ENCODE measurements around the gene KDM4C.

Gene KDM4C

DNA sequence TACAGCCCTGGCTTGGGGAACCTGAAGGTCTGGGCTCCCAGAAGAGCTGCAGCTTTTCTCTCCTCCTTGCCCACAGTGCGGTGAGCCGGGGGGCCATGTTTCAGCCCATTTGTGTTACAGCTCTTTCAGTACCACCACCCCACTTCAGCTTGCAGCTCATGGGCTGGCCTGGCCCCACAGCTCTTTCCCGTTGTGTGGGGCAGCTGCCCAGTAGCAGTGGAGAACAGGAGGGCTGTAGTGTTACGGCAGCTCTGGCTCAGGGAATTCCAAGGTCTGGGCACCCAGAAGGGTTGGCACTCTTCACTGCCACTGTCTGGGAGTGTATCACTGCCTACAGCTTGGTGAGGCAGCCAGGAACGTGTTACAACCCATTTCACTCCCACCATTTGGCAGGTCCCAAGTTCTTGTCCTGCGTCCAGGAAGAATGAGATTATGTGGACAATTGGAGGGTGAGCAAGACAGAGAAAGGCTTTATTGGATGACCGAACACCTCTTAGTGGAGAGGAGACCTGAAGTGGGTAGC, 390.5 kb downstream of the KDM4C start:
- DNase-seq = no peak

DNA sequence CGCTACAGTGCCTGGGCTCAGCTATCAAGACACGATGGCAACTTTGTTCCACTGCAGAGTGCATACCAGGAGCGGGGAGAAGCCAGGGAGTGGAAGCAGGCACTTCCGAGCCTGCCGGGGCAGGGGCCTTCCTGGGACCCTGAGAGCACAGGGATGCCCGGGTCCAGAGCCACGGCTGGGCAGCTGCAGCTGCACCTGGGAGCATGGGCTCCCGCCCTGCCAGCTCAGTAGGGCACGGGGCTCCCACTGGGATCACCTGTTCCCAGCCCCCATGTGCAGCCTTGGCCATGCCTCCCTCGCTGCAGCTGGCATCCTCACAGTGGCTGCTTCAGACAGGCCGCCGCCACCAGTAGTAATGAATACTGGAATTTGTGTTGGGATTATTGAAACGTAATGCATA, 391.5 kb downstream of the KDM4C start:
- DNase-seq = no peak

DNA sequence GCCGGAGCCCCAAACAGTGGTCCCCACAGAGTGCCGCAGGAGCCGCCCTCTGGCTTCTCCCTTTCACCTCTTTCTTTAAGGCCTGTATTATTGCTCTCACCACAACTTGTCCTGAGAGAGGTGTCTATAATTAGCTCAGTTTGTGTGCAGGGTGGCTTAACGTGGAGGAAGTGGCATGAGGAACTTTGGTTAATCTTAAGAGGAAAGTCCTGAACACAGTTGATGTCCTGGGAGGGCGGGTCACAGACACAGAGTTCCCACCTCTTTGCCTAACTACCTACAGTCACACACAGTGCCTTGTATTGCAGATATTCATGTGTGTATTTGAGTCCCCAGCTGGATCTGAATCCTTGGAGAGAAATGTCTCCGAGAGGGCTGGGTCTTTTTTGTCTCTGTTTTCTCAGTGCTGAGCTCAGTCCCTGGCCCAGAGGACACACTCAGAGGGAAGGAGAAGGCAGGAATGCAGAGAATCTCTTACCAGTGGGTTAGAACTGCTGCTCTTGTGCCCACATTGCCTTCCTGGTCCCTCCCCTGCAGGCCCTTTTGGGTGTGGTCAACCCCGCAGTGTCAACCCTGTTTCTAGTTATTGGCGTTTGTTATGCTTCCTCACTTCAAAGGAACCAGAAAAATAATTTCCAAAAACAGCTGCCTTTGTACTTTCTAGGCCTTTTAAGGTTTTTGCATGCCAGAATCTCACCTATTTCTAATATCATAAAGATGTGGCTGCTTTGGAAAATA, 392.5 kb downstream of the KDM4C start:
- no peak for DNase-seq

DNA sequence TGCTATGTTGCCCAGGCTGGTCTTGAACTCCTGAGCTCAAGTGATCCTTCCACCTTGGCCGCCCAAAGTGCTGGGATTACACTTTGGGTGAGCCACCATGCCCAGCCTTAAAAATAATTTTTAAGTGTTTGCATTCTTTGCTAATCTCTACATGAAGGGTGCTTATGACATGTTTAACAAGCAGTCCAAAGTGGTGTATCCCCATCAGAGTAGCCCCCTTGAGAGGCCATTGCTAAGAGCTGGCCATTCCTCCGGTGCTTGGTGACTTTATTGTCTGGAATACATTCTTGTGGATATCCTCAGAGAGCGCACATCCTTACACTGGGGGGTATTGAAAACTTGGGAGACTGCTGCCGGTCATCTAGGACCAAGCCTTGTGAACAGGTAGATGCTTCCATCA, 395.4 kb downstream of the KDM4C start:
- DNase-seq = no peak

DNA sequence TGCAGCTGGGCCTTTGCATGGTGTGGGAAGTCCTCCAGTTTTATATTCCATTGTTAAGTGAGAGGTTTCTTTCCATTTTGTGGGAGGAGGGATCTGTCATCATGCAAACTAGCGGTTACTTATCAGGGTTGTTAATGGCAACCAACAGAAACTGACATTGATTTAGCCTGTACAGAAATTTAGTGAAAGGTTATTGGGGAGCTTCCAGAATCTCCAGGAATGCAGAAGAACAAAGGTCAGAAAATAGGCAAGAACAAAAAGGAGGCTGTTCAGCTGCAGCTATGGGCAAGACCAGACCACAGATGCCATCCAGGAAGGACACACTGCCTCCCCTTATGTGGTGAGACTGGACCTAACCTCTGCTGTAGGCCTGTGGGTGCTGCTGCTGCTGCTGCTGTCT, 395.8 kb downstream of the KDM4C start:
- no peak for DNase-seq

DNA sequence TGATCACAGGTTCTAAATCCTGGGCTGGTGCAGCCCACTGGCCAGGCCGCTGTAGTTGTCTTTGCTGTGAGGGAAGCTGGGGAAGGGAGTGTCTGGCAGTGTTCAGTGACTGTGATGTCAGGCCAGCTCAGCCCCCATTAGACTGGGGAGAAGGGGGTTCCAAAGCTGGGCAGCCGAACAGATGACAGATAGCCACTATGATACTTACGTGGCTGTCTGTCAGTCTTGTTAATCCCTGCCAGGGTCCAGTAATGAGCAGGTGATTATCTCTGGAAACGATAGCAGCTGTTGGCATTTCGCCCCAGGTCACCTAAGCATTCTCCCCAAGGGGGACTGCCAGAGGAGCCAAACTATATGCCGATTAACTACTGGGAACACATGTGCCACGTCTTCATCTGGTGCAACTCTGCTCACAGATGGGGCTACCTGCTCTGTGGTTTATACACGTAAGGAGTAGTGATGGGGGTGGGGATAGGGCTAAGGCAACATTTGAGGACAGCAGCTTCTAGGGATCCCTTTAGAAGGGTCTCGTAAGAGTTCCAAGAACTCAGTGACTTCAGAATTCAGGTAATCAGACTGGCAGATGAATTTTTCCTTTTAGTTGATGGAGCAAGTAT, 396.3 kb downstream of the KDM4C start:
- no peak for DNase-seq

DNA sequence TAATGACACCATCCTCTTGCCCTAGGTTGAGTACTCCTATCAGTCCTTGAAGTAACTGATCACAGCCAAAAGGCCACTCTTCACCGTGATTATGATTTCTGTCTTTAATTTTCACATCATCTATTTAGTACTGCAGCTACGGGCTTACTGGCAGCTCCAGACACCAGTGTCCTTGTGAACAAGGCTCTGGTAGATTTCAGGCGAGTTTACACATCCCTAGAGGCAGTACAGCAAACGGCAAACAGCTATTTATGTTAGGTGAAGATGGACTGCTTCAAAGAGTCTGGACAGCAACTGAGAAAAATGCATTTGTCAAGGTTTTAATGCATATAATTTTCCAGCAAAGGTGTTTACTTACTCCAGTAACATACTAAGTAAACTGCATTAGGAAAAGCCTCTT, 396.9 kb downstream of the KDM4C start:
- no peak for DNase-seq

DNA sequence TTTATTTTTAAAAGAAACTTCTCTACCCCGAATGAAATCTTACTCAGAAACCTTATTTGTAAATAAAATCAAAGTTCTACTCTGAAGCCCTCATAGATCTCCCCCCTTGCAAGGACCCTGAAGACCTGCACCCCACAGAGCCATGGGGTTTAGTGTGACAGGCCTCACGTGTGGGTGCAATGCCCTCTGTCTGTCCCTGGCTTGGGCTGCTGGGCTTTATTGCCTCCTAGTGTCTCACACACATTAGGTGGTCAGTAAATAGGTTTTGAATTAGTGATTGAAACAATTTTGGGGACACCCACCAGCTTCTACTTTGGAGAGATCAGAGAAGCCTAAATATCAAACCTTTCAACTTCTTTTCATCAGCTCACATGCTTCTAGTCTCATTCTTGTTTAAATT, 403.7 kb downstream of the KDM4C start:
- no peak for DNase-seq

DNA sequence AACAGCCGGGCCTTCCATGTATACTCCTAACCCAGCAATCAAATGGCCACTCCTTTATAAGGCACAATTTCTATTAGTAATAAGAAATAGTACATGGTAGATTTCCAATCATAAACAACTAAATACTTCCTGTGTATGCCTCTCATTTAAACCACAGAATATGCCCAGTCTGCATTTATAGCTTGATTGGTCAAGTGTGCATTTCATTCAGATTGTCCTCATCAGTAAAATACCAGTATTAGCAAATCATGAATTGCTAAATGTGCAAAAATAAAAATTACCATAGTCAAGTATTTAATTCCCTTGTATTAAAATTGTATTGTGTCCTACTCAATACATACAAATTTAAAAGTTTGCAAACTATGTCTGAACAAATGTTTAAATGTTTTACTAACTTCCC, 406.2 kb downstream of the KDM4C start:
- no peak for DNase-seq

DNA sequence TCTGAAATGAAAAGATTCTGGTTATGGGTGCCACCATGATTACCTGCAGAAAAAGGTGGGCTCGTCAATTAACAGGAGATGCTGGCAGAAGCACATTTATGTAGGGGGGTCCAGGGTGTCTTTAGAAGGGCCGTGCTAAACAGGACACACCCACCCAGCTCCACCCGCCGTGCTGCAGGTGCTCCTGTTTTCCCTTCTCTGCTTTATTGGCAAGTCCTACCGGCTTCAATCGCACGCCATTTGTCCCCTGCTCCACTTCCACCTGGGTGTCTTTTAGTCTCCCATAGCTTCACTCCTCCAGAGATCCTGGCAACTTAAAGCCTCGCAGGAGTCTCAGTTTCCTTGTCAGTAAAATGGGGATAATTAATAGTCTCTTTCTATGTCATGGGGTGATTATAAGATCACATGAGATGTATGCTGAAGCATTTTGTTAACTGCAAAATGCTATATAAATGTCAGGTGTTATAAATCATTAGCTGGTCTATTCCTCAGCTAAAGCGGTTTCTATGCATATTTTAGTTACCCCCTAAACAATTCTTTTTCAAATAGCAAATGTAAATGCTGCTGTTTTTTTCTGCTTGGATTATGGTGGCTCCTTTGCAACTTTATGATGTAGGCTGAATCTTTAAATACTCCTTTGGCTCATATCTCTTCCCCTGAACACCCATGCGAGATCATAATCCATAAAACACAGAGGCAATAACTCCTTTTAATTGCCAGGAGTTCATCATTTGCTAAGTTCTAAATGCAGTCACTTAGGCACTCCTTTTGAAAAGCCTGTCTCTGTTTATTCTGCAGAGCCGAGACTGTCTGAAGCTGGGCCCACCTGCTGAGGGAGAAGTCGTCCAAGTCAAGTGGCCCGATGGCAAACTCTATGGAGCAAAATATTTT, 406.9 kb downstream of the KDM4C start:
- DNase-seq = no peak

DNA sequence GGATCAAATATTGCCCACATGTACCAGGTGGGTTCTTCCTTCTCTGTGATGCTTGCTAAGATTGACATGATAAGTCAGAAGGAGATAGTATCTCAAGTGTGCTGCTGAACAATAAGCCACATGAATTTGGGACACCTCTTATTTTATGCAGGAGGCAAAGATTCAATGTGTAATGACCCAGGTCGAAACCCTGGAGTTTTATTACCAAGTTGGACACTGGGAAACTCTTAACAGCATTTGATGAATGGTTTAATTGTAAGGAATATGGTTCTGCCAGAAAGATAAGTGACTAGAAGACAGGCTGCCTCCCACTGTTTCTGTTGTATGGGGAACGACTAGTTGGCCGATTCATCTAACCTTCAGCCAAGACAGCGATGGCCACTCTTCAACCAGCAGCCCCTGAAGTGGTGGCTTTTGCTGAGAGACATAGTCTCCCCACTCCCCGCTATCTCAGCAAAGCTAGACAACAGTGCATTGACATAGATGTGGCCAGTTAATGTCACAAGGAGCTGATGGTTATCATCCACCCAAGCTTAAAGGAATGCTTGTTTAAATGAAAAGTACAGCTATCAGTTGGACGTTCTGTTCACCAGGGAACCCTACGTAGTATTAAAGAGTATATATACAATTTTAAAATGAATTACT, 407.7 kb downstream of the KDM4C start:
- DNase-seq = no peak

DNA sequence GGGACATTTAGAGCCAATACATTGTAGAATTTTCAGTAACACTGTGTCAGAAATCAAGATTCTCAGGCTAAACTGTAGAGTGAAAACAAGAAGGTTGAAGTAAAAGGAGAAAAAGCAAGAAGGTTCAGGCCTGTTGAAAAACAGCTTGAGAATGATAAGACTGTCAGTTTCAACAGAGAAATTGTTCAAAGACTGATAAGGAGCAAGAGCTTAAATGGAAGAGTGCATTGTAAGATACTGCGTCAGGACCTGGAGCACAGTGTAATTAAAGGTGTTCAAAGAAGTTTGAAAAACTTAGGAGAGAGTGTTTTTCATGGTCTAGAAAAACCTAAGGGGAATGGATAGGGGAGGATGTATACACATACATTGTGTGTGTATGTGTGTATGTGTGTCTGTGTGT, 408.3 kb downstream of the KDM4C start:
- DNase-seq = no peak

DNA sequence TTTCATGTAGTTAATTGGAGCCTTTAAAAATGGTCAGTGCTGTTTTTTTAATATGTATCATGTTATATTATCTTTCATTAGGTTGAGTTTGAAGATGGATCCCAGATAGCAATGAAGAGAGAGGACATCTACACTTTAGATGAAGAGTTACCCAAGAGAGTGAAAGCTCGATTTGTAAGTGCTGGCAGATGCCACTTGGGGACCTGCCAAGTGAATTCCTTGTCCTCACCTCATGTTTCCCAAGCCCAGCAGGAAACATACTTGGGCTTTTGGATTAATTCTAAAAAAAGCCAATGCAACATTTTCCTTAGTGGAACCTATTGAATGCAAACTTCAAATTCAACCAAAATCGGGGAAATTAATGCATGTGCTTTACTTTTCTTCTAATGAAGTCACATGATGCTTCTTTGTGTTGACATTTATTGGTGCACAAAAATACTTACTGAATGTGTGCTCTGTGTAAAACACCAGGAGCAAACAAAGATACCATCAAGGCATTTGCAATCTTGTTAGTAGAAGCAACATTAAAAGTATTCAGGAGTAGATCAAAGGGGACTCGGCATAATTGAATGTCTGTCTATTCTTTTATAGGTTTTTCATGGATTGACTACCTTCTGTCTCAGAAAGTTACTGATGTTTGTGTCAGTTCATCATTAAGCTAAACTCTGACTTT, 412.1 kb downstream of the KDM4C start:
- no peak for DNase-seq

DNA sequence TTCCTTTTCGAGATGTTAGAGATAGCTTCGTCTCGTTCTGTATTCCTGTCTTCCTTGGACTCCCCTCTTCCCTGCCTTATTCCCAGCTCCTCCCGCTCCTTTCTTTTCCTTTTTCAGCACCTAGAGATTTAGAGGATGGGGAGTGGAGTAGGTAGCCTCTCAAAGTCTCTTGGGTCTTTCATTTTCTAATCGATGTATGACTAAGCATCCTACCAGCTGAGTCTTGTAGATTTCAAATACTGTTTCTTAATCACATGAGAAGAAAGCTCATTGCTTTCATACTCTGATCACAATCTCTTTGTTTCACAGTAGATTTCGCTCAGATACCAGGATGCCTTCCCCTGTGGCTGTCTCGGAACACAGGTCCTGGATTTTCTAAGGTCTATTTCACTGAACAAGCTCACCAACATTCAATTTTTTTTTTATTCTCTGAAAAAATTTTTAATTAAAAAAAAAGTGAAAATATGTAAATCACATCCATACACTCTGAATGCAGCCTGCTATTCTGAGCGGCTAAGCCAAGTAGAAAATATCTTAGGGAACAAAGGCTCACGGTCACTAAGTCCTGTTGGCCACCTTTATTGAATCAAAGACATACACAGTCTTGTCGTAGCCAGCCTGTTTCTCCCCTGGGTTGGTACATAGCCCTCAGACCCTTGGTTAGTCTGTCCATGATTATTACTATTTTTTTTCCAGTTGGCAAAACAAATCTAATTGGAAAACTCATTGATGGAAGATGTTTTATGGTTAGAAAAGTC, 413.8 kb downstream of the KDM4C start:
- peak; percentile 14 for DNase-seq

DNA sequence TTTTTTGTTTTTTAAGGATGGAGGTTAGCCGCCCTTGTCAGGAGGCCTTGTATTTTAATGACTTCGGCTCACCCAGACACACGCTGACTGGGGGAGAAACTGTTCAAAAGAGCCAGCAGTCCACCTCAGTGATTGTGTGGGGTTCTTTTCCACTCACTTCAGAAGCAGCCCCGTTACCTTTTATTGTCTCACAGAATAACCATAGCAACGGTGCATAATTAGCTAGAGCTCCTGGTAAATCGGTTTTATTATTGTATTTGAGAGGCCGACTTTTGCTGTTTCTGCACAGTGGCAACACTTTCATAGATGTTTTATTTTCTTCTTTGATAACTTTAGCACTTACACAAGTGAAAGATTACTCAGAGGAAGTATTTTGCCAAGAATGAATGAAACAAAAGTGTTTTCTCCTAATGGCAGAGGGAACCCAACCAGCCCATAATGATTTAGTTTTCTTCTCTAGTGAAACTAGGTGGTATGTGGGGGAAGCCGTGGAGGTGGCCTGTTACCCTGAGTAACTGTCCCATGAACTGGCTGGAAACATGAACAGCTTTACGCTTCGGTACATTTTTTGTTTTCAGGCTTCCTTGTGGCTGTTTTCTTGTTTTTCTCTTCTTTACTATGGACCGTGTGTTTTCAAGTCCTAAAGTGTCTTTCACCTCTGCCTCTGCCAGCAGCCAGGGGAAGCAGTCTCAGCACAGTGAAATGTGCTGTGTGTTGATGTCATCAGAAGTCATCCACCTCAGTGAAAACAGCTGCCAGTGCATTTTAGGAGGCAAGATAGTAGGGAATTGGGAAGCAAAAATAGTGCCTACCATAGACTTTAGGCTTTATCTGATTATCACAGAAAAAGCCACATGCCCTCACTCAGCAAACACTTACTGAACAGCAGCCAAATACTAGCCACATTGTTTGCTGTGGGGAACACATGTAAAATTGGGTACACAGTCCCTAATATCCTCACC, 414.7 kb downstream of the KDM4C start:
- no peak for DNase-seq

DNA sequence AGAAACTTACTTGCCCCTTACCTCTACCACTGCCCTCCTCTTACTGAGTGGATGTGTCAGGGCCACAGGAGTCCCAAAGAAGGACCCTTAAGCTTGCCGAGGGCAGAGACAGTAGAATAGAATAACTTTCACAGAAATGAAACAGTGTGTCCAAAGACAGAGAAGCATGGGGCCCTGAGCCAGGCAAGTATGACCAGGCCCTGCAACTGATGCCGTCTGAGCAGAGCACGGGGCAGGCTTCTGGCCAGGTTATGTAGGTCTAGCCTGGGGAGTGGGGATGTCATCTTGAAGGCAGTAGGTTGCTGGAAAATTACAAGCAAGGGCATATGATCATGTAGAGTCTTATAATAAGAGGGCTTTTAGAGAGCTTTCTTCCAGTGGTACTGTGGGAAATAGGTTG, 415.4 kb downstream of the KDM4C start:
- DNase-seq = no peak

DNA sequence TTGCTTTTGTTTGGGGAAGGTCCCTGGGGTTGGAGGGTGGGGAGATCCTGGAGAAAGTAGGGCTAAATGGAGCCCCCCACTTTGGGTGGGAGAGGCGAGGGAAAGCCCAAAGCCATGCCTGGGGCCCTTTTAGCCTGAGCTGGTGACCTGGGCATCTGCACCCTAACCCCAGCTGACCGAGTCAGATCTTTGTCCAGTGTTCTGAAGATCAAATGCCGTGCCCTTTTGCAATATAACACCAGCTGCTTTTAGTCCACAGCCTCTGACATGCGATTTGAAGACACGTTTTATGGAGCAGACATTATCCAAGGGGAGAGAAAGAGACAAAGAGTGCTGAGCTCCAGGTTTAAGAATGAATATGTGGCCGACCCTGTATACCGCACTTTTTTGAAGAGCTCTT, 416.5 kb downstream of the KDM4C start:
- no peak for DNase-seq

DNA sequence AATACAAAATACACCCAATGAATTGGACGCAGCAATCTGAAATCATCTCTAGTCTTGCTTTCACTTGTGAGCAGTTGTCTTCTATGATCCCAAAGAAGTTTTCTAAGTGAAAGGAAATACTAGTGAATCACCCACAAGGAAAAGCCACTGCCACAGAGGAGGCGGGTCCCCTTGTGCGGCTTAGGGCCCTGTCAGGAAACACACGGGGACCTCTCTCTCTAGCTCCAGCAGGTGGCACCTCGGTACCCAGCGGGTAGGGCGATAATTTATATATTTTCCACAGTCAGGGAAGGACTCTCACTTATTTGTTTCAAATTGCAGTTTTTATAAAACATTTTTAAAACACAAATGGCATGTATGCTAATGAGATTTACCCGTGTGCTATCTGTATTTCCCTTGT, 417.1 kb downstream of the KDM4C start:
- DNase-seq = no peak

DNA sequence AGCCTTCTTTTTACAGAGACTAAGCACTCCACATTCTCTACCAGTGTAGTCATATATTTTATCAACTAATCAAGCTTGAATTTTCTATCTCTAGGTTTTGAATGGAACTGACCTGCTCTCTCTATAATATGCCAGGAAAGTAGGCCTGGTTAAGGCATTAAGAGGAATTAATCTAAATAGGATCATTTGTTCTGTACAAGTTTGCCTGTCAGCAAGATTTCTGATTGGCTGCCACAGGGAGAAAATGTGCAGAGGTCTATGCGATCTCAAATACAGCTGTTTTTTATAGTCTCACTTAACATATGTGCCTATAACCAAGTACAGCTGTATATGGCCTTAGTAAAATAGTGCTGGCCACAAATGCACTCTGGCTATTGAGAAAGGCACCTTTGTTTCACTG, 418.8 kb downstream of the KDM4C start:
- DNase-seq = no peak

DNA sequence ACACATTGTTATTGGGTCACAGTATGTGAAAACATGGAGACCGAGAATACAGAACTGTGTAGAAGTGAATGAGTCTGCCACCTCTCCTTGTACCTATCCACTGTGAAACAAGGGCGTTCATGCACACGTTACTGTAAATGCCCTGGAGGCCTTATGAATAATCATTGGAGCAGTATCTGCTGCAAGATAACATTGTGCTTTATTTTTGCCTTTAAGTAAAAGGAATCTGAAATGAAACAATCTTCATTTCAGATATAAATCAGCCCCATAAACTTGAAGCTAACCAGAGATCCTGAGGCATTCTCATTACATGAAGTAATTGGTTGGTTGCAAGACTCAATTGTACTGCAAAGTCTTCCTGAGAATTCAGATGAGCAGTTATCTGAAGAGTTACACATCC, 419.6 kb downstream of the KDM4C start:
- no peak for DNase-seq

DNA sequence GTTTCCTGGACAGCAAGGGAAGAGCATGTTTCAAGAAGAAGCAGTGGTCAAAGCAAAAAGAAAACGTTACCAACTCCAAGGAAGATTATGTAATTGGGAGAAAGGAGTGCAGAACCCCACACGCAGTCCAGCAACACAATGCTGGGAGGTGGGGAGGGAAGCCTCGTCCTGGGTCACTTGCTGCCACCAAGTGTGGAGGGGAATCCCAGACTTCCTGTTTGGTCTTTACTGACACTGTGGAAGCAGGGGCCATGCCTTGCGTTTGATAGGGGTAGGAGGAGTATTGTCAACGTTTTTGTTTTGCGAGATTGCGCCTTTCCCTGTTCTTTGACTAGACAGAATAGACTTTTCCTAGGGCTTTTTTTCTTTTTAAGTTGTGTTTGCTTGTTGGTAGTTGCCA, 421.0 kb downstream of the KDM4C start:
- no peak for DNase-seq
